ENCODE measurements around the gene SUMO2. TPM values are rescaled to one million over a fixed set of nuclear protein-coding genes. Genes with fewer than 3 reads are reported as not detected.

SUMO2 gene
- total and polyA plus RNA-seq, 9 of the 15 experiments (the other 6 are each of a cell fraction or from before 2014, with no cell fraction given), result 157 to 733 (median 419) TPM

DNA sequence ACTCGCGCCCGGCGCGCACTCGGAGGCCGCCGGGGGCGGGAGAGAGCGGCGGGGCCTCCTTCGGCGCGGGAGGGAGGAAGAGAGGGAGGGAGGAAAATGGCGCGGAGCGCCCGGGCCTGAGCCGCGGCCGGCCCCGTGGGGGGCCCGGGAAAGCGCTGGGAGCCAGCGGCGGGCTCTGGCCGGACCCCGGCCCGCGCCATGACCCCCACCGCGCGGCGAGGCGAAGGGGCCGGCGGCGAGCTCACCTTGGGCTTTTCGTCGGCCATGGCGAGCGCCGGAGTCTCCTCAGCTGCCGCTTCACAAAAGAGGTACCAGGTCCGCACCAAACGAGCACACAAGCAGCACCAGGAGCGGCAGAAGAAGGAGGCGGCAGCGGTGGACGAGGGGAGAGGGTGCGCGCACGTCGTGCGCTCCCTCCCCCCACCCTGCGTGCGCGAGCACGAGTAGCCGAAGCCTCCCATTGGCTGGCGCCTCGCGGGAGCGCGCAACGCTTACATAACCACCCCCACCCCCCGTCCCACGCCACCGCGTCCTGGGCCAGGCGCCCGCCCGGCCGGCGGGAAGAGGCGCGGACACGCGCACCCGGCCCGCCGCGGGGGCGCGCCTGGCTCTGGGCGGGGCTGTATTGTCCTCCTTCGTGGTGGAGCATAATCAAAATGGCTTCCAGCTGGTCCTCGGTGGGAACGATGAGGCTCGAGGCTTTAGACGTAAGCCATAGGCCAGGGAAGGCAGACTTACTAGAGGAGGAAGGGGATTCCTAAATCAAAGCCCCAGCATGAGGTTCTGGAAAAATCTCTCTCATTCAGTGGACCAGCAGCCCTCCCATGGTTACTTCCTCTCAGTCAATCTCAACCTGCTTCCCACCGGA is at the start of gene SUMO2 (continued):
- TF ChIP-seq, protein P1, sequence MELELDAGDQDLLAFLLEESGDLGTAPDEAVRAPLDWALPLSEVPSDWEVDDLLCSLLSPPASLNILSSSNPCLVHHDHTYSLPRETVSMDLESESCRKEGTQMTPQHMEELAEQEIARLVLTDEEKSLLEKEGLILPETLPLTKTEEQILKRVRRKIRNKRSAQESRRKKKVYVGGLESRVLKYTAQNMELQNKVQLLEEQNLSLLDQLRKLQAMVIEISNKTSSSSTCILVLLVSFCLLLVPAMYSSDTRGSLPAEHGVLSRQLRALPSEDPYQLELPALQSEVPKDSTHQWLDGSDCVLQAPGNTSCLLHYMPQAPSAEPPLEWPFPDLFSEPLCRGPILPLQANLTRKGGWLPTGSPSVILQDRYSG (tag; conservative IDR thresholded peaks at IDR 0.05; ENCODE audit: low read depth), result no peak; the same call in none of the 2 replicates
- peak; percentile 89; the same call in 1 of the 2 replicates for TF ChIP-seq ZKSCAN8 (CRISPR knock-in tag; IDR thresholded peaks at IDR 0.05)
- TF ChIP-seq ZNF655 (CRISPR knock-in tag; IDR thresholded peaks at IDR 0.05), result no peak
- no peak for TF ChIP-seq ZNF444 (CRISPR knock-in tag; IDR thresholded peaks at IDR 0.05)
- TF ChIP-seq ZNF408 (CRISPR knock-in tag; IDR thresholded peaks at IDR 0.05; ENCODE audit: low read depth), result no peak
- TF ChIP-seq POLR2B (IDR thresholded peaks at IDR 0.05; ENCODE audit: low read depth, partially characterized antibody), result peak; percentile 50
- no peak for TF ChIP-seq THRAP3 (IDR thresholded peaks at IDR 0.05; ENCODE audit: borderline replicate concordance)
- no peak for TF ChIP-seq ZC3H8 (IDR thresholded peaks at IDR 0.05)
- peak; percentile 16 to 80; a peak in 2 of 4 replicates for TF ChIP-seq SIN3A (IDR thresholded peaks at IDR 0.05; ENCODE audit: borderline replicate concordance in 2 of 2, control insufficient read depth in 1 of 2, low read depth in 2 of 2, low read length in 2 of 2)
- TF ChIP-seq KLF1 (tag; IDR thresholded peaks at IDR 0.05), result 0 out of 2 replicates have a peak, but pooled peaks have one; percentile 45
- 0 out of 2 replicates have a peak, but pooled peaks have one; percentile 33 for TF ChIP-seq FOXP1 (CRISPR knock-in tag; IDR thresholded peaks at IDR 0.05)
- TF ChIP-seq MCM7 (IDR thresholded peaks at IDR 0.05), result no peak
- TF ChIP-seq YY1 (IDR thresholded peaks at IDR 0.05; ENCODE audit: borderline replicate concordance in 1 of 3, control insufficient read depth in 1 of 3, extremely low read depth in 1 of 3, insufficient read depth in 3 of 3, insufficient read length in 1 of 3, insufficient replicate concordance in 2 of 3, low read depth in 1 of 3, low read length in 2 of 3), result peak; percentile 78 to 95 (median 93)
- TF ChIP-seq BRD9 (IDR thresholded peaks at IDR 0.05; ENCODE audit: low read depth, partially characterized antibody), result peak; percentile 84
- TF ChIP-seq, protein P2, sequence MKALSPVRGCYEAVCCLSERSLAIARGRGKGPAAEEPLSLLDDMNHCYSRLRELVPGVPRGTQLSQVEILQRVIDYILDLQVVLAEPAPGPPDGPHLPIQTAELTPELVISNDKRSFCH (CRISPR knock-in tag; IDR thresholded peaks at IDR 0.05), result no peak
- TF ChIP-seq, protein P2 (tag; IDR thresholded peaks at IDR 0.05), result peak; percentile 93
- peak; percentile 87; the same call in 1 of the 2 replicates for TF ChIP-seq CTBP1 (IDR thresholded peaks at IDR 0.05; ENCODE audit: borderline replicate concordance)
- TF ChIP-seq TCF7L2 (IDR thresholded peaks at IDR 0.05; ENCODE audit: low read depth, low read length), result no peak

Data from K562 (cell line).